Measurements from ENCODE around the gene TAS2R9.

DNA sequence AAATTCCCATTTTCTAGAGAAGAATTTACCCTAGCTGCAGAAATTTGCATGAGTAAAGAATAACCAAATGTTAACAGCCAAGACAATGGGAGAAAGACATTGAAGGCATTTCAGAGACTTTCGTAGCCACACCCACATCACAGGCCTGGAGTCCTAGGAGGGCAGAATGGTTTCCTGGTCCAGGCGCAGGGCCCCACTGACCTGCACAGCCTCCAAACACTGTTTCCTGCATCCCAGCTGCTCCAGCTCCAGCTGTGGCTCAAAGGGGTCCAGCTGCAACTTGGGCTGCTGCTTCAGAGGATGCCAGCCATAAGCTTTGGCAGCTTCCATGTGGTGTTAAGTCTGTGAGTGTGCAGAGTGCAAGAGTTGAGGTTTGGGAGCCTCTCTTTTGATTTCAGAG is 45.8 kb upstream of the TAS2R9 start:
- TF ChIP-seq, protein P1, sequence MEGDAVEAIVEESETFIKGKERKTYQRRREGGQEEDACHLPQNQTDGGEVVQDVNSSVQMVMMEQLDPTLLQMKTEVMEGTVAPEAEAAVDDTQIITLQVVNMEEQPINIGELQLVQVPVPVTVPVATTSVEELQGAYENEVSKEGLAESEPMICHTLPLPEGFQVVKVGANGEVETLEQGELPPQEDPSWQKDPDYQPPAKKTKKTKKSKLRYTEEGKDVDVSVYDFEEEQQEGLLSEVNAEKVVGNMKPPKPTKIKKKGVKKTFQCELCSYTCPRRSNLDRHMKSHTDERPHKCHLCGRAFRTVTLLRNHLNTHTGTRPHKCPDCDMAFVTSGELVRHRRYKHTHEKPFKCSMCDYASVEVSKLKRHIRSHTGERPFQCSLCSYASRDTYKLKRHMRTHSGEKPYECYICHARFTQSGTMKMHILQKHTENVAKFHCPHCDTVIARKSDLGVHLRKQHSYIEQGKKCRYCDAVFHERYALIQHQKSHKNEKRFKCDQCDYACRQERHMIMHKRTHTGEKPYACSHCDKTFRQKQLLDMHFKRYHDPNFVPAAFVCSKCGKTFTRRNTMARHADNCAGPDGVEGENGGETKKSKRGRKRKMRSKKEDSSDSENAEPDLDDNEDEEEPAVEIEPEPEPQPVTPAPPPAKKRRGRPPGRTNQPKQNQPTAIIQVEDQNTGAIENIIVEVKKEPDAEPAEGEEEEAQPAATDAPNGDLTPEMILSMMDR (IDR thresholded peaks at IDR 0.05; ENCODE audit: low read depth, low read length, poor library complexity, severe bottlenecking) = no peak
- no peak for TF ChIP-seq EZH2phosphoT487 (IDR thresholded peaks at IDR 0.05; ENCODE audit: borderline replicate concordance, low read length)

Data from DOHH2 (cell line).